GM23338 (cell line): ENCODE measurements around the gene CRISPLD2. TPM values are rescaled to one million over a fixed set of nuclear protein-coding genes. Genes with fewer than 3 reads are reported as not detected.

Experiments used
- ATAC-seq: fragments of 200-7000 bp; cut with Tn5 transposase; 3 replicates; pipeline ENCODE4 v1.9.1; 2020
- DNase-seq: peaks from one replicate; pipeline ENCODE4 v3.0.0-alpha.2; 2015; ENCODE audit warnings: low spot score
- H2AFZ ChIP-seq: fragments of 200-600 bp; sonication (generic); 2 replicates; pipeline ENCODE4 v1.8.0; 2016; ENCODE audit warnings: antibody characterized with exemption, mild to moderate bottlenecking, moderate library complexity
- H3F3A ChIP-seq: fragments of 200-600 bp; sonication (generic); replicated peaks from 2 replicates; pipeline ENCODE4 v1.8.0; 2017; ENCODE audit warnings: antibody characterized with exemption, mixed run types, low read depth
- H3K27ac ChIP-seq: fragments of 200-600 bp; sonication (generic); 2 replicates; pipeline ENCODE4 v1.6.1; 2016; ENCODE audit warnings: low read depth
- H3K27me3 ChIP-seq: fragments of 200-600 bp; sonication (generic); 2 replicates; pipeline ENCODE4 v1.8.0; 2016; ENCODE audit warnings: mild to moderate bottlenecking, mixed run types, moderate library complexity; ENCODE audit not compliant: insufficient read depth
- H3K36me3 ChIP-seq: fragments of 200-600 bp; sonication (generic); 2 replicates; pipeline ENCODE4 v1.8.0; 2016; ENCODE audit warnings: mild to moderate bottlenecking; ENCODE audit not compliant: insufficient read depth
- H3K4me1 ChIP-seq: fragments of 200-600 bp; sonication (generic); 2 replicates; pipeline ENCODE4 v1.8.0; 2016; ENCODE audit warnings: mild to moderate bottlenecking, moderate library complexity; ENCODE audit not compliant: insufficient read depth
- H3K4me2 ChIP-seq: fragments of 200-600 bp; sonication (generic); 2 replicates; pipeline ENCODE4 v1.7.1; 2017; ENCODE audit warnings: mixed run types
- H3K4me3 ChIP-seq: fragments of 200-600 bp; sonication (generic); 2 replicates; pipeline ENCODE4 v1.6.1; 2016; ENCODE audit warnings: mixed run types
- H3K79me2 ChIP-seq: fragments of 200-600 bp; sonication (generic); replicated peaks from 2 replicates; pipeline ENCODE4 v1.8.0; 2017; ENCODE audit warnings: mild to moderate bottlenecking; ENCODE audit not compliant: insufficient read depth
- H3K9me2 ChIP-seq: fragments of 200-600 bp; sonication (generic); 2 replicates; pipeline ENCODE4 v1.8.0; 2017; ENCODE audit not compliant: insufficient read depth
- H4K20me1 ChIP-seq: fragments of 200-600 bp; sonication (generic); replicated peaks from 2 replicates; pipeline ENCODE4 v1.8.0; 2017; ENCODE audit warnings: mild to moderate bottlenecking; ENCODE audit not compliant: insufficient read depth
- H3K27ac Mint-ChIP-seq: 2 replicates; pipeline ENCODE4 v1.8.0; 2020; ENCODE audit warnings: inconsistent platforms, mild to moderate bottlenecking, moderate library complexity, mixed read lengths
- H3K27me3 Mint-ChIP-seq: 3 replicates; pipeline ENCODE4 v1.8.0; 2022; ENCODE audit warnings: low read depth, mild to moderate bottlenecking, moderate library complexity, mixed read lengths, inconsistent platforms; ENCODE audit not compliant: insufficient read depth, poor library complexity
- H3K36me3 Mint-ChIP-seq: 3 replicates; pipeline ENCODE4 v1.8.0; 2021; ENCODE audit warnings: low read depth, mild to moderate bottlenecking, inconsistent platforms, moderate library complexity, mixed read lengths
- H3K4me1 Mint-ChIP-seq: 3 replicates; pipeline ENCODE4 v1.8.0; 2020; ENCODE audit warnings: mild to moderate bottlenecking, inconsistent platforms, mixed read lengths
- H3K4me3 Mint-ChIP-seq: 3 replicates; pipeline ENCODE4 v1.8.0; 2021; ENCODE audit warnings: moderate library complexity, mild to moderate bottlenecking, inconsistent platforms, mixed read lengths
- H3K9me3 Mint-ChIP-seq: 3 replicates; pipeline ENCODE4 v1.8.0; 2020; ENCODE audit warnings: moderate library complexity, mild to moderate bottlenecking, inconsistent platforms, mixed read lengths
- CREB1 ChIP-seq: fragments of 250-450 bp; sonication (Bioruptor Pico); IDR thresholded peaks from 2 replicates; pipeline ENCODE4 v1.5.0; 2020; ENCODE audit warnings: low read depth, mild to moderate bottlenecking, moderate library complexity
- CTCF ChIP-seq, 2 experiments: fragments of 200-600 bp in 1 of 2; sonication (generic) in 1 of 2; conservative IDR thresholded peaks; 2 replicates each; pipeline versions ENCODE4 v1.5.1 to v1.6.1; 2016 to 2017; ENCODE audit warnings: antibody characterized with exemption in 2 of 2, low read depth in 2 of 2, mild to moderate bottlenecking in 2 of 2, moderate library complexity in 1 of 2
- ETS1 ChIP-seq: IDR thresholded peaks from 2 replicates; pipeline ENCODE4 v1.6.1; 2016; ENCODE audit warnings: antibody characterized with exemption
- EZH2 ChIP-seq: fragments of 200-600 bp; sonication (generic); IDR thresholded peaks from one replicate; pipeline ENCODE4 v1.8.0; 2017; ENCODE audit warnings: antibody characterized with exemption, mild to moderate bottlenecking, low read depth; ENCODE audit not compliant: unreplicated experiment
- EZH2phosphoT487 ChIP-seq: fragments of 200-600 bp; sonication (generic); IDR thresholded peaks from one replicate; pipeline ENCODE4 v1.8.1; 2018; ENCODE audit warnings: antibody characterized with exemption; ENCODE audit not compliant: unreplicated experiment
- JUNB ChIP-seq: IDR thresholded peaks from one replicate; pipeline ENCODE4 v1.6.1; 2016; ENCODE audit warnings: antibody characterized with exemption; ENCODE audit not compliant: unreplicated experiment
- NANOG ChIP-seq: IDR thresholded peaks from 2 replicates; pipeline ENCODE4 v1.6.1; 2016; ENCODE audit warnings: antibody characterized with exemption, borderline replicate concordance
- POLR2AphosphoS5 ChIP-seq: IDR thresholded peaks from 2 replicates; pipeline ENCODE4 v1.6.1; 2016; ENCODE audit warnings: antibody characterized with exemption, low read depth
- REST ChIP-seq: IDR thresholded peaks from one replicate; pipeline ENCODE4 v1.6.1; 2018; ENCODE audit warnings: antibody characterized with exemption; ENCODE audit not compliant: unreplicated experiment
- STAT1 ChIP-seq: IDR thresholded peaks from one replicate; pipeline ENCODE4 v1.6.1; 2016; ENCODE audit warnings: antibody characterized with exemption; ENCODE audit not compliant: unreplicated experiment
- ZNF114 ChIP-seq: fragments of 250-450 bp; sonication (Bioruptor Pico); IDR thresholded peaks from 2 replicates; pipeline ENCODE4 v1.5.0; 2020; ENCODE audit warnings: mild to moderate bottlenecking, moderate library complexity
- ZNF331 ChIP-seq: fragments of 250-450 bp; sonication (Bioruptor Pico); IDR thresholded peaks from 2 replicates; pipeline ENCODE4 v1.5.0; 2020; ENCODE audit warnings: low read depth, mild to moderate bottlenecking, moderate library complexity
- ZNF462 ChIP-seq: fragments of 250-450 bp; sonication (Bioruptor Pico); IDR thresholded peaks from 2 replicates; pipeline ENCODE4 v1.5.0; 2020; ENCODE audit warnings: mild to moderate bottlenecking, moderate library complexity
- polyA plus RNA-seq: library from polyadenylated mRNA; unstranded; fragments of >200 nt; fragmentation: Nextera tagmentation; extraction: Ambion mirVana; gene quantifications from 2 replicates; pipeline ENCODE4 v1.2.1, GENCODE V29; 2016
- total RNA-seq: library from RNA; depleted of rRNA; stranded (reverse); fragments of >200 nt; shearing (Covaris generic); gene quantifications from 2 replicates; pipeline ENCODE4 v1.2.3, GENCODE V29; 2014

Gene CRISPLD2
- total and polyA plus RNA-seq, 2 experiments from 2014 or later = 2.6 to 8.3 TPM

GRCh38 chr16:84838383-84838948 lies 18.7 kb downstream of the CRISPLD2 start:
- peaks cover 24% of the 10 kb centered on the region for H3K4me1 ChIP-seq
- H4K20me1 ChIP-seq = no peaks in the 10 kb centered on the region
- Mint-ChIP-seq H3K9me3 (no peaks in the 10 kb centered on the region), H3K4me3 (no peak overlapping the region), H3K36me3 (no peaks in the 10 kb centered on the region), H3K4me1 (peaks cover 35% of the 10 kb centered on the region), H3K27me3 (peaks cover 32% of the 10 kb centered on the region), H3K27ac (no peak overlapping the region)
- no peak overlapping the region for H2AFZ ChIP-seq
- H3K4me2 ChIP-seq = no peak overlapping the region
- H3K27me3 ChIP-seq = no peaks in the 10 kb centered on the region
- H3K4me3 ChIP-seq = no peak overlapping the region
- ATAC-seq = no peak
- H3K27ac ChIP-seq = no peak overlapping the region
- TF ChIP-seq EZH2phosphoT487 = no peak
- TF ChIP-seq CREB1 = no peak
- no peak for TF ChIP-seq ZNF114 (CRISPR knock-in tag)
- TF ChIP-seq ETS1 = no peak
- no peak for TF ChIP-seq ZNF462
- no peak for TF ChIP-seq NANOG
- no peak for TF ChIP-seq EZH2
- TF ChIP-seq POLR2AphosphoS5 = no peak
- TF ChIP-seq CTCF (conservative IDR thresholded peaks at IDR 0.05; ENCODE audit: low read depth in 2 of 2) = no peak
- no peak for TF ChIP-seq ZNF331 (CRISPR knock-in tag)
- TF ChIP-seq JUNB = no peak
- TF ChIP-seq REST = no peak
- no peak for TF ChIP-seq STAT1
- no peaks in the 10 kb centered on the region for H3K36me3 ChIP-seq
- no peaks in the 10 kb centered on the region for H3K9me2 ChIP-seq
- 0 out of 2 replicates have a peak, but pooled peaks cover 5% of the 10 kb centered on the region for H3F3A ChIP-seq
- no peak for DNase-seq
- no peaks in the 10 kb centered on the region for H3K79me2 ChIP-seq
